LoVo (cell line): ENCODE results near the gene PSMA5.
"Not testable (repeated sequence)": the region's sequence is repeated elsewhere in the genome, so short reads cannot be mapped to it uniquely, and the experiment has no call there.

Source experiments
- DNase-seq: peaks from one replicate; pipeline ENCODE4 v3.0.0-alpha.2; 2016; ENCODE audit warnings: low spot score

Gene PSMA5

DNA sequence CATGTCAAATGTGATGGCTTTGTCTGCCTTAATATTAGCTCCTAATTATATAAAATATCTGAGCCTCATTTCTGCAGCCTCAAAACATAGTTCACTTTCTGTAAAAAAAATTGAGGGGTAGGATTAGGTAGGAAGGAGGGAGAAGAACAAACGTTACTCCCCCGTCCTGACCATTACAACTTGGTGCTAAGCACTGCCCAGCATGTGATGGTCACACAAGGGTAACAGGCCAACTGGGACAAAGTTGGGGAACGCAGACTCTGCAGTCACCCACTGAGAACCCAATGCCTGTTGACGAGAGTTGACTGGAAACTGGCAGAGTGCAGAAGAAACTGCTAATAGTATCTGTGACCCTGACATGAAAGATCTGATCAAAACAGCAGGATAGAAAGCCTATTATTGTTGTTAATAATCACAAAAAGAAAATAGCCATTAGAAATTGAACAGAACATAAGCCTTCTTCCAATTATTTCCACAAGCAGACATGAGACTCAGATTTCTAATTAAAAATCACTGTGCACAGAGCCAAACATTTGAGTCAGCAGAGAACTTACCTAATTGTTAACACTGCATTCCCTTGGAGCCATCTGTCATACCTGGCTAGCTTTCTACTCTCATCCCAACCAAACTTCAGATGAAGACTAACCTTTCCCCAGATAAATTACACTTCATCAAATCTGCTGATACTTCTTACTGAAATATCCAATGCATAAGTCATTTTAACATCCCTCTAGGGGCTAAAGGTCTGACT is 34.0 kb downstream of the PSMA5 start:
- no peak for DNase-seq

DNA sequence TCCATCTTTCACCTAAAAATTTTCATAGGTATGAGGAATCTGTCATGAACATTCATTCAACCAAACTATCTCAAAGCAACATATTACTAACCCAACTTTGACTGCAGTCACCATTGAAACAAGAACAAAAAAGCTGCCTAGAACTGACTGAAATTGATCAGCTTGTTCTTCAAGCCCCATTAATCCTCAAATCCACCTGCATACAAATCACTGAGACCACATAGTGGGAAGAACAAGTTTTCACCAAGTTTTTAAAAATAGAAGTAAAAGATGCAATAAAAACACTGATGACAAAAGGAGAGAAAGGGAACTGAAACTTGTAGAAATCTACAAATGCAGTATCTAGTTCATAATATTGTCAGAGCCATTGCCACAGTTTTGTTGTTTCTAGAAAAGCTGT is 34.6 kb downstream of the PSMA5 start:
- no peak for DNase-seq

DNA sequence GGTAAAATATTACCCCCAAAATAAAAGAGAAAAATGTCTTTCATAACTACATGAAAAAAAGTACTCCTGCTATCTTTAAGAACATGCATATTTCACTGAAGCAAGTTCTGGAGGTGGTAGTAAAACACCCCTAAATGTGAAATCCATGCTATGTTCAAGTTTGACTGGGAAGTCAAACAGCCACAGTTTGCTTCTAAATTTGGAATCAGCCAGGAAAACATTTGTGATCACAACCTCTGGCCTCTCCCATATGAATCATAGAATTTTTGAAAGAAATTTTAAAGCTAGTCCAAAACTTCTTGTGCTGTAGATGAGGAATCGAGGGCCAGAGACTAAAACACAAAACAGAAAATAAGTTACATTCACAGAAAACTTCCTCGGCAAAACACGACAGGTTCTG is 35.1 kb downstream of the PSMA5 start:
- no peak for DNase-seq

DNA sequence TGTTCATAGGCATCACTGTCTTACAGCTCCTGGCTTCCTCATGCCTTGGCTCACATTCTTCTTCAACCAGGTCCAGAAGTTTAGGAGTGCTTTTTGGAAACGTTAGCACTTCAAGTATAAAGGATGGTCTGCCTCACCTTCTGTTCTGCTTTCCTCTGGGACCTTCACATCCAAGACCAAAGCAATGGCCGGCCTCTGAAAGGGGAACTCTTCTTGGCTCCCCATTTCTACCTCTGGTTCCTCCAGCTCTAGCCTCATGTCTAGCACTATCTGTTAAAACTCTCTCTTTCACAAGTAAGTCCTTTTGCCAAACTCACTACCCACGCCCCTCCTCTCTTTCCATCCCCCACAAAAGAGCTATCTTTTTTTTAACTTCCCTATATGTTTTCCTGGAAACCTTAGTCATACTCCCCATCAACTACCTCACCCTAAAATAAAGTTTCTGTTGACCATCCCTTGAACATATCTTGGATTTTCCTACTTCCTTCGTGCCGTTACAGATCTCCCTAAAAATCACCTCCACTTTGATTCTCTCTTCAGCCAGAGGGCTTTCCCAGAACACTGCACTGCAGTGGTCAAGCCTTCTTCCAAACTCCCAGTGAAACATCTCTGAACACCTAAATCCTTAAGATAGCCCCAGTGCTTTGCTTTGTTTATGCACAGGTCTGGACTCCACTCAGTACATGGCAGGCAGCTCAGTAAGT is 36.5 kb downstream of the PSMA5 start:
- DNase-seq, result no peak

DNA sequence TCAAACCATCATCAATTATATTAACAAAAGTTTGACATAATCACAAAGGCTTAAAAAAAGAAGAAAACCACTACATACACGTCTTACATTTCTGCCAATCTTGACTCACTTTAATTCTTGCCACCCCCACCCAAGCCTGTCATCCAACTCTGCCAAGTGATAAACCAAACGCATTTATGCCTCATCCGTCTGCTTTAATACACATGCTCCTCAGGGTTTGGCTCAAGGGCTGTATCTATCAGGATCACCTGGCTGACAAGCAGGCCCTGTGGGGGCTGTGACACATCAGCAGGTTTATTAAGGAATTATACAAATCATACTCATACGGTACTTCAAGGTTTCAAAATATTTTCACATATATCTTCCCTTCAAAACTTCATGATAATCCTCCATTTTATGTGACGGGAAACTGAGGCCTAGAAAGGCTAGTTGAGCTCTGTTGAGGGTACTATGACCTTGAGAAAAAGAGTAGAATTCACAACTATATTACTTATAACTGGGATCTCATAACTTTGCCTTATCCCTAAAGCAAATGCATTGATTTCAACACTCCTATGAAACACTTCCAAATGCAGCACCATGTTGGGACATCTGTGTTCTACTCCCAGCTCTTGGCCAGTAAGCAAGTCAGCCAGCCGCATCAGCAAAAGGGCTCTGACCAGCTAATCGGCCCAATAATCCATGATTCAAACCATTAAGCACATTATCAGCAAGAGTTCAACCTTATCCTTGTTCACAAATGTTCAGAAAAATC is 37.2 kb downstream of the PSMA5 start:
- no peak for DNase-seq

DNA sequence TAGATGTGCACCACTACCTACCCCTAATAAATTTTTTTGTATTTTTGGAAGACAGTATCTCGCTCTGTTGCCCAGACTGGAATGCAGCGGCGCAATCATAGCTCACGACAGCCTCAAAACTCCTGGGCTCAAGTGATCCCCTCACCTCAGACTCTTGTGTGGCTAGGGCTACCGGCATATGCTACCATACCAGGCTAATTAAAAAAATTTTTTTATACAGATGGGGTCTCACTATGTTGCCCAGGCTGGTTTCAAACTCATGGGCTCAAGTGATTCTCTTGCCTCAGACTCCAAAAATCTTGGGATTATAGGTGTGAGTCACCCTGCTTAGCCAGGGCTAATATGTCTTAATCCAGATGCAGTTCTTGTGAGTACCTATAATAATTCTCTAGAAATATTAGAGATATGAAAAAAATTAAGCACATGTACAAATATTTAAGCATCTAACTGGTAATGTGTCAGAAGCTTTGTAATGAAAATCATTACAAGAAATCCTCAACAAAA is 38.0 kb downstream of the PSMA5 start:
- no peak for DNase-seq

DNA sequence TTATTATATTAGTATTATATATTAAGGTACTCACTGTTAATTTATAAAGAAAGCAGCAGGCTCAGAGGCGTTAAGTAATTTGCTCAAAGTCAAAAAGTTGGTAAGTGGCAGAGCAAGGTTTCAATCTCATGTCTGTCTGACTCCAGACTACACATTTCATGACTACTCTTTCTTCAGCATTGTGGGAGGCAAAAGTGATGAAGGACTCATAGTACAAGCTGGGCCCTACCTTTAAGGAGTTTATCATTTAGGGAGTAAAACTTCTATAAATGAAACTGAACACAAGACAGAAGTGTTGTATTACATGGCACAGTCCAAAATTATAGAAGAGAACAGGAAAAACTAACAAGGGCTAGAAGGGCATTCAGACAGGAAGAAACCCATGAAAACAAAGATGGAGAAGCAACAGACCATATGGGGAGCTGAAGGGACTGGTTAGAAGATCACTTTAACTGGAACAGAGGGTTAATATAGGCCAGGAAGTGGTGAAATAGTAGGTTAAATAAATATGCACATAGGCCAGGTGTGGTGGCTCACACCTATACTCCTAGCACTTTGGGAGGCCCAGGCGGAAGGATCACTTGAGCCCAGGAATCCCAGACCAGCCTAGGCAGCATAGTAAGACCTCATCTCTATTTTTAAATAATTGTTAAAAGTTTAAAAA is 40.1 kb downstream of the PSMA5 start:
- no peak for DNase-seq

DNA sequence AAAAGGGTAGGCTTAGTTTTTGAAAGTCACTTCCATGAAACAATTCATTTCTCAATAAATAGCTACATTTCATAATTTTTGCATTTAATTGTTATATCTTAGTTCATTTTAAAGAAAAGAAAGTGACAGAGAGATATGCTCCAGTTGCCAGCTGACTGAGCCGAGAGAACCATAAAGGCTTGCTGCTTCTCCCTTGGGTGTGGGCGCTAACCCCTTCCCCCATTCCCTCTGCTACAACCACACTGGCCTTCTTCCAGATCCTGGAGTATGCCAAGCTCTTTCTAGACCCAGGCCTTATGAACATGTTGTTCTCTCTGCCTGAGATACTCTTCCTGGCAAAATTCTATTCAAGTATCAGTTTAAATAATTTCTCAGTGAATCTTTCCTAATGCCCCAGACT is 40.8 kb downstream of the PSMA5 start:
- DNase-seq, result no peak

DNA sequence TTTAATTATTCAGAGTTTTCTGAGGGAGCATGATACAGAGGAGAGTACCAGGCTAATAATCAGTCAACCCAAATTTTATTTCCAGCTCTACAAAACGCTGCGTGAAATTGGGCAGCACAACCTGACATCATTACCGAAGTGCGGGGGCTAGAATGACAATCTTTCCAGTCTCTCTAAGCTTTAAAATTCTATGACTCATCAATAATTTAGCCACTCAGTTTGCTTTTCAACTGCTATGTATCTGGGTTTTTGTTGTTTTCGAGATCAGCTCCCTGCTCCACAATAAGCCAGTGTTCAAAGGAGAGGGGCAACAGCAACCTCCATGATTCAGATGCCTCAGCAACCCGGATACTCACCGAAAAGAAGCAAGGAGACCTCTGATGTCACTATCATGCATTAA is 42.4 kb downstream of the PSMA5 start:
- no peak for DNase-seq

DNA sequence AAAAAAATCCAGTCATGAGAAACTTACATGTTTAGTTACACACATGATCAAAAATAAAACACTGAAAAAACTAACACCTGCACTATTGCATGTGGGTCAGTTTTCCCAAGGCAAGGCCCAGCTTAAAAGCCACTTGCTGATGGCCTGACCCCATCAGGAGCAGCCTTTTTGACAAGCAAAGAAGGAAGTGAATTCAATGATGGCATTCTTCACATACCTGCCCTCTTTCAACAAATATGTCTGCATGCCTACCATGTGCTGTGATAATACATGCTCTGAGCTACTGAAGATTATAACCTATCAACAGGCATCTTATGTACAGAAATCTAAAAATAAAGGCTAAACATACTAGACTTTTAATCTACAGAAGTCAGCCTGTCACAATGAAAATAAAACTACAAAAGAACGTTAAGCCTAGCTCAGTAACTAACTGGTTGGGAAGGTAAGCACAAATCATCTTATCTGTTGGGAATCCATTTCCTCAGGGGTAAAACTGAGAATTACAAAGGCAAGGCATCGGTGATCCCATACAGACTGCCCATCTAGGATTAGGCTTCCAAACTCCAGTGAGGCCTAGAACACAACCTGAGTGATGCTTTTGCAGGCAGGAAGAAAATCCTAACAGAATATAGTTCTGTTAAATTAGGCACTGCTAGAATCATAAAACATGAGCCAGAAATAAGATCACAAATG is 43.0 kb downstream of the PSMA5 start:
- DNase-seq, result no peak

DNA sequence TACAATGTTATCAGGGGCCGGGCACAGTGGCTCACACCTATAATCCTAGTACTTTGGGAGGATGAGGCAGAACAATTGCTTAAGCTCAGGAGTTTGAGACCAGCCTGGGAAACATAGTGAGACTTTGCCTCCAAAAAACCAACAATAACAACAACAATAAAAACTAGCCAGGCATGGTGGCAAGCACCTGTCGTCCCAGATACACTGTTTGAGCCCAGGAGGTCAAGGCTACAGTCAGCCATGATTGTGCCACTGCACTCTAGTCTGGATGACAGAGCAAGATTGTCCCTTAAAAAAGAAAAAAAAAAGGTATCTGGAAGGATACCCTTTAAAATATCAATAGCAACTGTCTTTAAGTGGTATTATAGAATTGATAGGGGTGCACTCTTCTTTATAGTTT is 44.7 kb downstream of the PSMA5 start:
- no peak for DNase-seq

DNA sequence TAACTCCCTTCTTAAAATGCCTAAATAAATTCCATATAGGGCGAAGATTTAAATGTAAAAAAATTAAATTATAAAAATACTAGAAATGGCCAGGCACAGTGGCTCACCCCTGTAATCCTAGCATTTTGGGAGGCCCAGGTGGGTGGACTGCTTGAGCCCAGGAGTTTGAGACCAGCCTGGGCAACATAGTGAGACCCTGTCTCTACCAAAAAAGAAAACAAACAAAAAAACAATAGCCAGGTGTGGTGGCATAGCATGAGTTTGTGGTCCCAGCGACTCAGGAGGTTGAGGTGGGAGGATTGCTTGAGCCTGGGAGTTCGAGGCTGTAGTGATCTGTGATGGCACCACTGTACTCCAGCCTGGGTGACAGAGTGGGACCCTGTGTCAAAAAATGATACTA is 46.3 kb downstream of the PSMA5 start:
- no peak for DNase-seq

DNA sequence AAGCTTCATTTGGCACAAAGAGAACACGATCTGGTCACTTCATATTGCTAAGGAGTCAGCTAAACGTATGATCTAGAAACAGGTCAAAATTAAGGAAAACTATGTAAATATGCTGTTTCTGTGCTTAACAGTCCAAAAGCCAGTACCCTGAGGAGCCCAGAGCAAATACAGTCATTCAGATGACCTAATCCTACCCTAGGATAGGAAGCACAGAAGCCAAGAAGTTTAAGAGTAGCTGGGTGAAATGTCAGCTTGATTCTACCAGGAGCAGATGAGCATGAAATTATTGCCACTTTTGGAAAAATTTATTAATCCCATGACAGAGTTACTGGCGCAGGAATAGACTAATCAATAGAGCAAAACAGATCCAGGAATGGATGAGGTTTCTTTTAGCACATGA is 46.8 kb downstream of the PSMA5 start:
- no peak for DNase-seq

DNA sequence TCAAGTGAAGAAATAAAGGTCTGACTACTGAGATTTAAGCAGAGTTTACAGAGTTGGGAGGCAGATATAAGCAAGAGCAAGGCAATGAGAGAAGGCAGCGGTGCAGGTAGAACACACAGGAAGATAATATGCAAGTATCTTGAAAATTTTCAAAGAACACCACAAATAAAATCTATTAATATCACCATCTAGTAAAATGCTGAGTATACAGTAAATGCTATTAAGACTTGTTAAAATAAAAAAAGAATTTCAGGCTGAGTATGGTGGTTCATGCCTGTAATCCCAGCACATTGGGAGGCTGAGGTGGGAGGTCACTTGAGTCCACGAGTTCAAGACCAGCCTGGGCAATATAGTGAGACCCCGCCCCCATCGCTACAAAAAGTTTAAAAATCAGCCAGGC is 48.5 kb downstream of the PSMA5 start:
- DNase-seq, result no peak

DNA sequence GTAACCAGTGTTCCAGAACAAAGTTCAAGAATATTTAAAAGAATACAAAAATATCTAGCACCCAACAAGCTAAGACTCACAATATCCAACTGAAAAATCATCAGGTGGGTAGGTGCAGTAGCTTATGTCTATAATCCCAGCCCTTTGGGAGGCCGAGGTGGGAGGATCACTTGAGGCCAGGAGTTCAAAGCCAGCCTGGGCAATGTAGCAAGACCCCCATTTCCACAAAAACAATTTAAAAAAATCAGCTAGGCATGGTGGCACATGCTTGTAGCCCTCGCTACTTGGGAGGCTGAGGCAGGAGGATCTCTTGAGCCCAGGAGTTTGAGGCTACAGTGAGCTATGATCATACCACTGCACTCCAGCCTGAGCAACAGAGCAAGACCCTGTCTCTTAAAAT is 52.6 kb downstream of the PSMA5 start:
- not testable (repeated sequence) for DNase-seq

DNA sequence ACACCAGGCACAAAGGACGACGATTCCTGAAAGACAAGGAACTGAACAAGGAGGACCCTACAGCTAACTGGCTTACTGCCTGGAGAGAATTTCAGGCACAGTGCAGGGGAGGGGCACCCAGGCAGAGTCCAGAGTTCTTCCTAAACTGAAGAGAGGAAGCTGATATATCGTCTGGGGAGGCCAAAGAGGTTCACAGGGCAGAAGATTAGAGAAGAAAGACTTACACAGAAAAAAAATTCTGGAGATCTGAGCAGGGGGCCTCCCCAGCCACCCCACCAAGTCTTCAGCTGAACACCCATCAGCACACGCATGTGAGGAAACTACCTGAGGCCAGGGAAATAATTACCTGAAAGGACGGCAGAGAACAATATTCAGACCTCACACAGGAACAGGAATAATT is 53.1 kb downstream of the PSMA5 start:
- no peak for DNase-seq

DNA sequence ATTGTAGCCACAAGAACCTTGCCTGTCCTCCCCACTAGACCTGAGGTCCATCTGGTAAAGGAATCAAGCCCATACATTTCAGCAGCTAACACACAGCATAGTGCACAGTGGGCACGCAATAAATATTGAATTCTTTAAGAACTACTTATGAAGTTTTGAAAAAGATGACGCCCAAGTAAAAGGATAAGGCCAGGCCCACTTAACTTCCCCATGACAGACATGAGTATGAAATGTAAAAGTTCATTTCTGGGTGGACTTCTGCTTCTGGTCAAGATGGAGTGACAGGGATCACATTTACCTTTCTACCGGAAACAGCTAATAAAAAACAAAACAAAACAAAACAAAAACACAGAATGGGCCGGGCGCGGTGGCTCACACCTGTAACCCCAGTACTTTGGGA is 54.0 kb downstream of the PSMA5 start:
- DNase-seq, result no peak

DNA sequence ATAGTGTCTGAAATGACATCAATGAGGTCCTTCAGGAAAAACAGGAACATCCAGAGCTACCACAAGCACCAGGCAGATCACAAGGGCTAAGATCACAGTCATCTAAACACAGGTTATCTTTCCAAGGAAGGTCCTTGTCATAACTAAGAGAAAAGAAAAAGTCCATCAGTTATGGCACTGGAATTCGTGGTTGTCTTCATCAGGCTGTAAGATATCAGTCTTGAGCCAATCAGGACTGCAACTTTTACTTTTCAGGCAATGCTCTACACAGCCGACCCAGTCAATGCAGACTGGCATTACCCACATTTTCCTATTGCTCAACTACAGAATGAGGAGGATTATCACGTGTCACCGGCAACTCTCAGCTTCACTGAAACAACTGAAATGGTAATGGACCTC is 54.9 kb downstream of the PSMA5 start:
- DNase-seq, result no peak

DNA sequence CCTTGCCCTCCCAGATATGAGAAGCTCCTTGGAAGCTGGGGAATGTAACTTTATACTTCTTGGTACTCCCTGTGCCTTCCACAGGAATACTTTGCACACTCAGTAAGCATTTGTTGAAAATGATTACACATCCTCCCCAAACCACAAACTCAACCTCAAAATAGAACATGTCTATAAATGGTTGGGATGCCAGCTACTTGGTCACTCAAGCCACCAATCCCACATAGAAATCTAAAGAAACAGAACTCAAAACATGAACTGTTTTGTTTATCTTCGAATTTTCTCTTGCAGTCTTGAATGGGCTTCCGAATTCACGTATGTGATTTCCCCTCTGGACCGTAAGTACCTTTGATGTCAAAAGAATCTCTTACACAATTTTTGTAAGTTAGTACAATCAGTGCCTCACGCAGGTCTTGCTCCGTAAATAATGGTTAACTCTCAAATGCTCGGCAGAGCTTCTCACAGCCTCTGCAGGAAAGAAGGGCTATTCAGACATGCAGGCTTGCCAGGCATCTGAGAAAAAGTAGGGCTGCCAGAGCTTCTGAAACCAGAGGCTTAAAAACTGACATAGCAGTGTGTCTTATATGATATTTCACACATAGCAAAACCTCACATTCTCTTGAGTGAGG is 55.4 kb downstream of the PSMA5 start:
- DNase-seq, result no peak

DNA sequence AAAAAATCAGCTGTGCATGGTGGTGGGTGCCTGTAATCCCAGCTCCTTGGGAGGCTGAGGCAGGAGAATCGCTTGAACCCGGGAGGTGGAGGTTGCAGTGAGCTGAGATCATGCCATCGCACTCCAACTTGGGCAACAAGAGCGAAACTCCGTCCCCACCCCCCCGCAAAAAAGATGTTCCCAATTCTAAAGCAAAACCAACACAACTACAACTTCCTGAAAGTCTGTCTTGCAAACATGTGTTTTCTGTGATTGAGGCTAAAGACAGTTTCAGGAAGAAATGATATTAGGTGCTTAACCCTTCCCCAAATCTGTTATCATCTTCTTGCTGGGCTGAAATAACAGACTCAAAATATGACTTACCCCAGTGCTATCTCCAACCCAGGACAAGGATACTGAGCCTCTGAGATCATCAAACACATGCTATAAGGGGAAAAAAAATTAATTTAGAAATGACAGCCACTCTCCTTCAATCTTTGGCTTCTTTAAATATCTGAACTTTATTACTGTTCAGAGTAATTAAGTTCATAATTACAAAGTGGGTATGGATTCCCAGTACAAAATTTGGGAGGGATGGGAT is 57.0 kb downstream of the PSMA5 start:
- DNase-seq, result no peak

DNA sequence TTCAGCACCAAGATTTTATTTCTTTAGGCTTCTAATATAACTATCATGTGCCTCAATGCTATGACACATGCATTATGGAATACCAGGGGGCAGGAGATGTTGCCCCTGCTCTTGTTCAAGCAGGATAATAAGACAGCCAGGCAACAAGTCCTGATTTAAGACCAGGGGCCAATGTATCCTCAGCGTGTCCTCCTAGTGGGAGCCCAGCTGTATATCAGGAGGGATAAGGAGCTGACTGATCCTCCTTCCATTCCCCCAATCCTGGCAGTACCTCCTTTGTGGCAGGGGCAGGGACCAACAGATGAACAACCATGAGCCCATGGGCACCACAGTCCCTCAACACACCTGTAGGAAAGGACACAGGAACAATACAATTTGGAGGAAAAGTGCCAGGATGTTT is 57.8 kb downstream of the PSMA5 start:
- no peak for DNase-seq
